HepG2 (cell line): Measurements from ENCODE around the gene ADARB2.

Experiments
- CEBPG ChIP-seq: IDR thresholded peaks from 2 replicates; pipeline ENCODE4 v1.6.1; 2016
- DPF2 ChIP-seq: sonication (generic); formaldehyde crosslinking; IDR thresholded peaks from 2 replicates; pipeline ENCODE4 v1.4.0; 2020; ENCODE audit warnings: mild to moderate bottlenecking, low read depth, missing genetic modification reagents, borderline replicate concordance
- SAP130 ChIP-seq: IDR thresholded peaks from 2 replicates; pipeline ENCODE4 v1.6.1; 2016; ENCODE audit warnings: low read depth
- ZNF33A ChIP-seq: sonication (generic); formaldehyde crosslinking; IDR thresholded peaks from 2 replicates; pipeline ENCODE4 v1.5.1; 2020; ENCODE audit warnings: missing genetic modification reagents, mild to moderate bottlenecking, moderate library complexity, borderline replicate concordance
- ZNF451 ChIP-seq: sonication (generic); formaldehyde crosslinking; IDR thresholded peaks from 2 replicates; pipeline ENCODE4 v1.5.0; 2020; ENCODE audit warnings: mild to moderate bottlenecking, missing genetic modification reagents
- TF ChIP-seq, protein P1 (sequence below): sonication (generic); formaldehyde crosslinking; IDR thresholded peaks from 2 replicates; pipeline ENCODE4 v1.5.1; 2020; ENCODE audit warnings: mild to moderate bottlenecking, missing genetic modification reagents, moderate library complexity
- TF ChIP-seq, protein P2 (sequence below), 2 experiments: IDR thresholded peaks; 2 replicates each; pipeline ENCODE4 v1.6.1; 2011 to 2012; ENCODE audit warnings: low read length in 2 of 2, borderline replicate concordance in 1 of 2, low read depth in 1 of 2, mild to moderate bottlenecking in 1 of 2, moderate library complexity in 1 of 2

DNA sequence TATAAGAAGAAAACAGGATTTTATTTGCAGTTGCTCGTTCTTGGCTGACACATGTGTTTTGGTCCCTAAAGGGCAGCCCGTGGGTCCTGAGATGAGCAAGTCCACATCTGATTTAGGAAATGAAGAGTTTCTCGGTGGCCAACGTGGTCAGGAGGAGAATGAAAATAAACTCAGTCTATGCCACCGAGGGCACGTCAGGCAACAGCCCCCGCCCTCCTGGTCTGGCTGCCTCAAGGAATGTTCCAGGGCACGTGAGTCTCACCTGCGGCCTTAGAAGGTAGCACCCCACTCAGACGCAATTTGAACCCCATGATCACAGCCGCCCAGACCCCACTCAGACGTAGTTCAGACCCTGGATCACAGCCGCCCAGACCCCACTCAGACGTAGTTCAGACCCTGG, 197.2 kb downstream of the ADARB2 start:
- TF ChIP-seq CEBPG: no peak
- TF ChIP-seq, protein P1, sequence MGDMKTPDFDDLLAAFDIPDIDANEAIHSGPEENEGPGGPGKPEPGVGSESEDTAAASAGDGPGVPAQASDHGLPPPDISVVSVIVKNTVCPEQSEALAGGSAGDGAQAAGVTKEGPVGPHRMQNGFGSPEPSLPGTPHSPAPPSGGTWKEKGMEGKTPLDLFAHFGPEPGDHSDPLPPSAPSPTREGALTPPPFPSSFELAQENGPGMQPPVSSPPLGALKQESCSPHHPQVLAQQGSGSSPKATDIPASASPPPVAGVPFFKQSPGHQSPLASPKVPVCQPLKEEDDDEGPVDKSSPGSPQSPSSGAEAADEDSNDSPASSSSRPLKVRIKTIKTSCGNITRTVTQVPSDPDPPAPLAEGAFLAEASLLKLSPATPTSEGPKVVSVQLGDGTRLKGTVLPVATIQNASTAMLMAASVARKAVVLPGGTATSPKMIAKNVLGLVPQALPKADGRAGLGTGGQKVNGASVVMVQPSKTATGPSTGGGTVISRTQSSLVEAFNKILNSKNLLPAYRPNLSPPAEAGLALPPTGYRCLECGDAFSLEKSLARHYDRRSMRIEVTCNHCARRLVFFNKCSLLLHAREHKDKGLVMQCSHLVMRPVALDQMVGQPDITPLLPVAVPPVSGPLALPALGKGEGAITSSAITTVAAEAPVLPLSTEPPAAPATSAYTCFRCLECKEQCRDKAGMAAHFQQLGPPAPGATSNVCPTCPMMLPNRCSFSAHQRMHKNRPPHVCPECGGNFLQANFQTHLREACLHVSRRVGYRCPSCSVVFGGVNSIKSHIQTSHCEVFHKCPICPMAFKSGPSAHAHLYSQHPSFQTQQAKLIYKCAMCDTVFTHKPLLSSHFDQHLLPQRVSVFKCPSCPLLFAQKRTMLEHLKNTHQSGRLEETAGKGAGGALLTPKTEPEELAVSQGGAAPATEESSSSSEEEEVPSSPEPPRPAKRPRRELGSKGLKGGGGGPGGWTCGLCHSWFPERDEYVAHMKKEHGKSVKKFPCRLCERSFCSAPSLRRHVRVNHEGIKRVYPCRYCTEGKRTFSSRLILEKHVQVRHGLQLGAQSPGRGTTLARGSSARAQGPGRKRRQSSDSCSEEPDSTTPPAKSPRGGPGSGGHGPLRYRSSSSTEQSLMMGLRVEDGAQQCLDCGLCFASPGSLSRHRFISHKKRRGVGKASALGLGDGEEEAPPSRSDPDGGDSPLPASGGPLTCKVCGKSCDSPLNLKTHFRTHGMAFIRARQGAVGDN: no peak
- no peak for TF ChIP-seq DPF2 (CRISPR knock-in tag)
- no peak for TF ChIP-seq ZNF33A
- no peak for TF ChIP-seq SAP130 (CRISPR knock-in tag)
- TF ChIP-seq, protein P2, sequence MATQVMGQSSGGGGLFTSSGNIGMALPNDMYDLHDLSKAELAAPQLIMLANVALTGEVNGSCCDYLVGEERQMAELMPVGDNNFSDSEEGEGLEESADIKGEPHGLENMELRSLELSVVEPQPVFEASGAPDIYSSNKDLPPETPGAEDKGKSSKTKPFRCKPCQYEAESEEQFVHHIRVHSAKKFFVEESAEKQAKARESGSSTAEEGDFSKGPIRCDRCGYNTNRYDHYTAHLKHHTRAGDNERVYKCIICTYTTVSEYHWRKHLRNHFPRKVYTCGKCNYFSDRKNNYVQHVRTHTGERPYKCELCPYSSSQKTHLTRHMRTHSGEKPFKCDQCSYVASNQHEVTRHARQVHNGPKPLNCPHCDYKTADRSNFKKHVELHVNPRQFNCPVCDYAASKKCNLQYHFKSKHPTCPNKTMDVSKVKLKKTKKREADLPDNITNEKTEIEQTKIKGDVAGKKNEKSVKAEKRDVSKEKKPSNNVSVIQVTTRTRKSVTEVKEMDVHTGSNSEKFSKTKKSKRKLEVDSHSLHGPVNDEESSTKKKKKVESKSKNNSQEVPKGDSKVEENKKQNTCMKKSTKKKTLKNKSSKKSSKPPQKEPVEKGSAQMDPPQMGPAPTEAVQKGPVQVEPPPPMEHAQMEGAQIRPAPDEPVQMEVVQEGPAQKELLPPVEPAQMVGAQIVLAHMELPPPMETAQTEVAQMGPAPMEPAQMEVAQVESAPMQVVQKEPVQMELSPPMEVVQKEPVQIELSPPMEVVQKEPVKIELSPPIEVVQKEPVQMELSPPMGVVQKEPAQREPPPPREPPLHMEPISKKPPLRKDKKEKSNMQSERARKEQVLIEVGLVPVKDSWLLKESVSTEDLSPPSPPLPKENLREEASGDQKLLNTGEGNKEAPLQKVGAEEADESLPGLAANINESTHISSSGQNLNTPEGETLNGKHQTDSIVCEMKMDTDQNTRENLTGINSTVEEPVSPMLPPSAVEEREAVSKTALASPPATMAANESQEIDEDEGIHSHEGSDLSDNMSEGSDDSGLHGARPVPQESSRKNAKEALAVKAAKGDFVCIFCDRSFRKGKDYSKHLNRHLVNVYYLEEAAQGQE (IDR thresholded peaks at IDR 0.05; ENCODE audit: borderline replicate concordance in 1 of 2, low read depth in 1 of 2, low read length in 2 of 2): no peak
- TF ChIP-seq ZNF451: no peak
